HG03108 (cell line): Measurements from ENCODE around the gene PRR3.

Experiments
- ATAC-seq: cut with Tn5 transposase; IDR thresholded peaks from one replicate; pipeline ENCODE4 v1.9.1; 2021; ENCODE audit warnings: moderate library complexity; ENCODE audit not compliant: unreplicated experiment

The PRR3 gene

GRCh38 chr6:30611150-30611855 is 54.2 kb downstream of the PRR3 start:
- ATAC-seq, result no peak

- ATAC-seq, result no peak
Observed at GRCh38 chr6:30611856-30612194, 54.7 kb downstream of the PRR3 start.

GRCh38 chr6:30612213-30612612 is 55.1 kb downstream of the PRR3 start:
- no peak for ATAC-seq

GRCh38 chr6:30612687-30613248 is 55.7 kb downstream of the PRR3 start:
- ATAC-seq, result no peak
